Measurements from ENCODE around the gene NELFCD. TPM values are rescaled to one million over a fixed set of nuclear protein-coding genes. Genes with fewer than 3 reads are reported as not detected.
"Not testable (repeated sequence)": the region's sequence is repeated elsewhere in the genome, so short reads cannot be mapped to it uniquely, and the experiment has no call there.

The NELFCD gene
- total RNA-seq, 1 experiment from 2014 or later: 39.8 TPM

- not testable (repeated sequence) for H3K27me3 ChIP-seq (ENCODE audit: control insufficient read depth, insufficient read depth, low read length); H3K4me3 ChIP-seq (ENCODE audit: insufficient read depth, low read depth, low read length); DNase-seq
- H3K36me3 ChIP-seq (replicated peaks; ENCODE audit: control insufficient read depth, insufficient read depth, low read length): peaks cover 16% of the 10 kb centered on the region
Observed at GRCh38 chr20:58983115-58983468, 2.0 kb downstream of the NELFCD start.

GRCh38 chr20:58984691-58985090 lies 3.6 kb downstream of the NELFCD start:
- DNase-seq: no peak

GRCh38 chr20:58985656-58986055 lies 4.6 kb downstream of the NELFCD start:
- Histone ChIP-seq H3K4me3 (ENCODE audit: insufficient read depth, low read depth, low read length) (no peak overlapping the region), H3K27me3 (ENCODE audit: control insufficient read depth, insufficient read depth, low read length) (no peaks in the 10 kb centered on the region), H3K36me3 (replicated peaks; ENCODE audit: control insufficient read depth, insufficient read depth, low read length) (peaks cover 28% of the 10 kb centered on the region)
- DNase-seq: no peak

More at GRCh38 chr20:58984691-58985090, 3.6 kb downstream of the NELFCD start:
- no peak overlapping the region for H3K4me3 ChIP-seq (ENCODE audit: insufficient read depth, low read depth, low read length)
- no peaks in the 10 kb centered on the region for H3K27me3 ChIP-seq (ENCODE audit: control insufficient read depth, insufficient read depth, low read length)
- H3K36me3 ChIP-seq (replicated peaks; ENCODE audit: control insufficient read depth, insufficient read depth, low read length): peaks cover 26% of the 10 kb centered on the region

GRCh38 chr20:58986286-58986967 lies 5.4 kb downstream of the NELFCD start:
- Histone ChIP-seq H3K27me3 (ENCODE audit: control insufficient read depth, insufficient read depth, low read length) (no peaks in the 10 kb centered on the region), H3K36me3 (replicated peaks; ENCODE audit: control insufficient read depth, insufficient read depth, low read length) (peaks cover 36% of the 10 kb centered on the region), H3K4me3 (ENCODE audit: insufficient read depth, low read depth, low read length) (no peak overlapping the region)
- no peak for DNase-seq

GRCh38 chr20:58986968-58987517 lies 6.0 kb downstream of the NELFCD start:
- Histone ChIP-seq H3K36me3 (replicated peaks; ENCODE audit: control insufficient read depth, insufficient read depth, low read length) (peaks cover 40% of the 10 kb centered on the region), H3K4me3 (ENCODE audit: insufficient read depth, low read depth, low read length) (no peak overlapping the region), H3K27me3 (ENCODE audit: control insufficient read depth, insufficient read depth, low read length) (no peaks in the 10 kb centered on the region)
- no peak for DNase-seq

- DNase-seq: no peak
- peaks cover 47% of the 10 kb centered on the region for H3K36me3 ChIP-seq (replicated peaks; ENCODE audit: control insufficient read depth, insufficient read depth, low read length)
Observed at GRCh38 chr20:58987790-58988564, 6.9 kb downstream of the NELFCD start.

GRCh38 chr20:58988565-58988882 lies 7.5 kb downstream of the NELFCD start:
- Histone ChIP-seq H3K4me3 (ENCODE audit: insufficient read depth, low read depth, low read length) (no peak overlapping the region), H3K27me3 (ENCODE audit: control insufficient read depth, insufficient read depth, low read length) (no peaks in the 10 kb centered on the region), H3K36me3 (replicated peaks; ENCODE audit: control insufficient read depth, insufficient read depth, low read length) (peaks cover 52% of the 10 kb centered on the region)
- no peak for DNase-seq

More at GRCh38 chr20:58987790-58988564, 6.9 kb downstream of the NELFCD start:
- Histone ChIP-seq H3K27me3 (ENCODE audit: control insufficient read depth, insufficient read depth, low read length) (no peaks in the 10 kb centered on the region), H3K4me3 (ENCODE audit: insufficient read depth, low read depth, low read length) (no peak overlapping the region)

- H3K36me3 ChIP-seq (replicated peaks; ENCODE audit: control insufficient read depth, insufficient read depth, low read length): peaks cover 55% of the 10 kb centered on the region
- H3K4me3 ChIP-seq (ENCODE audit: insufficient read depth, low read depth, low read length): no peak overlapping the region
- DNase-seq: no peak
- H3K27me3 ChIP-seq (ENCODE audit: control insufficient read depth, insufficient read depth, low read length): no peaks in the 10 kb centered on the region
Observed at GRCh38 chr20:58989196-58989595, 8.1 kb downstream of the NELFCD start.

- H3K4me3 ChIP-seq (ENCODE audit: insufficient read depth, low read depth, low read length): no peak overlapping the region
- H3K27me3 ChIP-seq (ENCODE audit: control insufficient read depth, insufficient read depth, low read length): no peaks in the 10 kb centered on the region
- DNase-seq: no peak
- peaks cover 66% of the 10 kb centered on the region for H3K36me3 ChIP-seq (replicated peaks; ENCODE audit: control insufficient read depth, insufficient read depth, low read length)
Observed at GRCh38 chr20:58990651-58991445, 9.8 kb downstream of the NELFCD start.

GRCh38 chr20:58991715-58992114 lies 10.7 kb downstream of the NELFCD start:
- no peak overlapping the region for H3K4me3 ChIP-seq (ENCODE audit: insufficient read depth, low read depth, low read length)
- no peaks in the 10 kb centered on the region for H3K27me3 ChIP-seq (ENCODE audit: control insufficient read depth, insufficient read depth, low read length)
- peaks cover 60% of the 10 kb centered on the region for H3K36me3 ChIP-seq (replicated peaks; ENCODE audit: control insufficient read depth, insufficient read depth, low read length)
- no peak for DNase-seq

- no peak for DNase-seq
- Histone ChIP-seq H3K36me3 (replicated peaks; ENCODE audit: control insufficient read depth, insufficient read depth, low read length) (peaks cover 52% of the 10 kb centered on the region), H3K27me3 (ENCODE audit: control insufficient read depth, insufficient read depth, low read length) (no peaks in the 10 kb centered on the region), H3K4me3 (ENCODE audit: insufficient read depth, low read depth, low read length) (no peak overlapping the region)
Observed at GRCh38 chr20:58992911-58993310, 11.9 kb downstream of the NELFCD start.

GRCh38 chr20:58993332-58994248 lies 12.5 kb downstream of the NELFCD start:
- Histone ChIP-seq H3K4me3 (ENCODE audit: insufficient read depth, low read depth, low read length) (no peak overlapping the region), H3K27me3 (ENCODE audit: control insufficient read depth, insufficient read depth, low read length) (no peaks in the 10 kb centered on the region), H3K36me3 (replicated peaks; ENCODE audit: control insufficient read depth, insufficient read depth, low read length) (peaks cover 47% of the 10 kb centered on the region)
- DNase-seq: no peak

- DNase-seq: no peak
- Histone ChIP-seq H3K4me3 (ENCODE audit: insufficient read depth, low read depth, low read length) (no peak overlapping the region), H3K36me3 (replicated peaks; ENCODE audit: control insufficient read depth, insufficient read depth, low read length) (peaks cover 40% of the 10 kb centered on the region), H3K27me3 (ENCODE audit: control insufficient read depth, insufficient read depth, low read length) (no peaks in the 10 kb centered on the region)
Observed at GRCh38 chr20:58994390-58995159, 13.5 kb downstream of the NELFCD start.
